AG08395 (cell line): ENCODE results near the gene ZNF417.
"Not testable (repeated sequence)": the region's sequence is repeated elsewhere in the genome, so short reads cannot be mapped to it uniquely, and the experiment has no call there.

Source experiments
- DNase-seq: peaks from one replicate; pipeline ENCODE4 v3.0.0; 2012; ENCODE audit warnings: mixed read lengths, low spot score

Gene ZNF417

GRCh38 chr19:57887195-57887941, 29.0 kb downstream of the ZNF417 start:
- no peak for DNase-seq

GRCh38 chr19:57886046-57886445, 30.3 kb downstream of the ZNF417 start:
- DNase-seq = no peak

DNA sequence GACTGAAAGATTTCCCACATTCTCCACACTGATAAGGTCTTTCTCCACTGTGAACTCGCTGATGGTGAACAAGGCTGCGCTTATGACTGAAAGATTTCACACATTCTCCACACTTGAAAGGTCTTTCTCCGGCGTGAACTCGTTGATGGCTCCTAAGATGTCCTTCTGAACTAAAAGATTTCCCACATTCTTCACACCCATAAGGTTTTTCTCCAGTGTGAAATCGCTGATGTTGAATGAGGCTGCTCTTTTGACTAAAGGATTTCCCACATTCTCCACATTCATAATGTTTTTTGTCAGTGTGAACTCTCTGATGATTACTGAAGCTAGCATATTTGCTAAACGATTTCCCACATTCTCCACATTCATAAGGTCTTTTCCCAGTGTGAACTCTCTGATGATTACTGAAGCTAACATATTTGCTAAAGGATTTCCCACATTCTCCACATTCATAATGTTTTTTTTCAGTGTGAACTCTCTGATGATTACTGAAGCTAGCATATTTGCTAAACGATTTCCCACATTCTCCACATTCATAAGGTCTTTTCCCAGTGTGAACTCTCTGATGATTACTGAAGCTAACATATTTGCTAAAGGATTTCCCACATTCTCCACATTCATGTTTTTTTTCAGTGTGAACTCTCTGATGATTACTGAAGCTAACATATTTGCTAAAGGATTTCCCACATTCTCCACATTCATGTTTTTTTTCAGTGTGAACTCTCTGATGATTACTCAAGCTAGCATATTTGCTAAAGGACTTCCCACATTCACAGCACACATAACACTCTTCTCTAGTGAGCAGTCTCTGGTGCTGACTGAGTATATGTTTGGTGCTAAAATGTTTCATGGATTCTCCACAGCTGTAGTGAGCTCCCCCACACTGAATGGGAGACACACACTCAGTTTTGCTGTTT, 42.3 kb downstream of the ZNF417 start:
- not testable (repeated sequence) for DNase-seq

DNA sequence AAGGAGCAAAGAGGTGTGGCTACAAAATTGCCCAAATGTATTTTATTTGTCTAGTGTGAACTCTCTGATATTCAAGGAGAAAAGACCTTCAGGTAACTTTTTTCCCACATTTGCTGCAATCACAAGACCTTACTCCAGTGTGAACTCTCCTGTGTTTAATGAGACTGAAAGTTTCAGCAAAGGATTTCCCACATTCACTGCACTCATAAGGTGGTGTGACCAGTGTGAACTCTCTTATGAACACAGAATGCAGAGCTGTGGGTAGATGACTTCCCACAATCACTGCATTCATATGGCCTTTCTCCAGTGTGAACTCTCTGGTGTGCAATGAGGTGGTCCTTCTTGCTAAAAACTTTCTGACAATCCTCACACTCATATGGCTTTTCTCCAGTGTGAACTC, 43.9 kb downstream of the ZNF417 start:
- no peak for DNase-seq

- DNase-seq = no peak
Measured at GRCh38 chr19:57870225-57870624, 46.2 kb downstream of the ZNF417 start.

GRCh38 chr19:57869655-57870054, 46.7 kb downstream of the ZNF417 start:
- not testable (repeated sequence) for DNase-seq

- no peak for DNase-seq
Measured at GRCh38 chr19:57867868-57868492, 48.4 kb downstream of the ZNF417 start.
